IMR-90 (cell line): Measurements from ENCODE around the gene PRDM15. TPM values are rescaled to one million over a fixed set of nuclear protein-coding genes. Genes with fewer than 3 reads are reported as not detected.

Experiments used
- ATAC-seq: fragments of 200-7000 bp; cut with Tn5 transposase; 2 replicates; pipeline ENCODE4 v1.9.1; 2020; ENCODE audit warnings: low read depth, mild to moderate bottlenecking, moderate library complexity
- BruUV-seq: library from RNA; stranded (reverse); fragments of 400-500 nt; replicated peaks from 2 replicates; lab custom pipeline; 2021; lab: Mats Ljungman, UMichigan
- CTCF ChIA-PET: fragments of 300-600 bp; formaldehyde crosslinking; extraction: SDS; loops from one replicate; lab custom pipeline; 2021; ENCODE audit warnings: antibody characterized with exemption; lab: Yijun Ruan, JAX
- POLR2A ChIA-PET: fragments of 300-600 bp; sonication (Branson Sonifier 250); formaldehyde crosslinking; loops from one replicate; lab custom pipeline; 2022; ENCODE audit warnings: antibody characterized with exemption; ENCODE audit not compliant: unreplicated experiment; lab: Charles Lee
- DNase-seq: peaks from one replicate; pipeline ENCODE4 v3.0.0; 2013
- H2AFZ ChIP-seq: replicated peaks from 2 replicates; pipeline ENCODE3; 2013; ENCODE audit warnings: low read length, mild to moderate bottlenecking; ENCODE audit not compliant: poor library complexity
- H2AK5ac ChIP-seq: 2 replicates; pipeline ENCODE4 v1.6.1; 2013; ENCODE audit warnings: low read depth, low read length, inconsistent platforms
- H2AK9ac ChIP-seq: replicated peaks from 2 replicates; pipeline ENCODE3; 2013; ENCODE audit warnings: mild to moderate bottlenecking, low read depth, low read length, moderate library complexity; ENCODE audit not compliant: poor library complexity
- H2BK120ac ChIP-seq: 2 replicates; pipeline ENCODE4 v1.6.1; 2013; ENCODE audit warnings: low read depth, low read length, inconsistent platforms
- H2BK15ac ChIP-seq: 3 replicates; pipeline ENCODE4 v1.6.1; 2013; ENCODE audit warnings: low read depth, low read length, inconsistent platforms
- H2BK20ac ChIP-seq: 2 replicates; pipeline ENCODE4 v1.6.1; 2013; ENCODE audit warnings: low read depth, mild to moderate bottlenecking, inconsistent platforms, low read length, moderate library complexity
- H2BK5ac ChIP-seq: 2 replicates; pipeline ENCODE4 v1.6.1; 2013; ENCODE audit warnings: mild to moderate bottlenecking, low read depth, low read length, inconsistent platforms; ENCODE audit not compliant: poor library complexity, severe bottlenecking
- H3K14ac ChIP-seq: replicated peaks from 2 replicates; pipeline ENCODE4 v1.6.1; 2013; ENCODE audit warnings: low read depth, low read length, inconsistent platforms
- H3K18ac ChIP-seq: 2 replicates; pipeline ENCODE4 v1.6.1; 2013; ENCODE audit warnings: low read depth, low read length, control low read depth
- H3K23ac ChIP-seq: 2 replicates; pipeline ENCODE4 v1.6.1; 2013; ENCODE audit warnings: low read depth, low read length, inconsistent platforms
- H3K27ac ChIP-seq: 2 replicates; pipeline ENCODE4 v1.5.1; 2013; ENCODE audit warnings: mild to moderate bottlenecking, control low read depth, low read length; ENCODE audit not compliant: insufficient read depth
- H3K27me3 ChIP-seq: 2 replicates; pipeline ENCODE4 v1.6.1; 2013; ENCODE audit warnings: low read length; ENCODE audit not compliant: control insufficient read depth, insufficient read depth
- H3K36me3 ChIP-seq: 2 replicates; pipeline ENCODE4 v1.6.1; 2013; ENCODE audit warnings: low read length, mixed read lengths; ENCODE audit not compliant: control insufficient read depth, insufficient read depth
- H3K4ac ChIP-seq: 2 replicates; pipeline ENCODE4 v1.6.1; 2013; ENCODE audit warnings: low read depth, low read length, inconsistent platforms
- H3K4me1 ChIP-seq: 2 replicates; pipeline ENCODE4 v1.6.1; 2013; ENCODE audit warnings: low read length, mixed read lengths; ENCODE audit not compliant: control insufficient read depth, insufficient read depth
- H3K4me2 ChIP-seq: 2 replicates; pipeline ENCODE4 v1.6.1; 2013; ENCODE audit warnings: low read depth, mild to moderate bottlenecking, control low read depth, low read length, moderate library complexity
- H3K4me3 ChIP-seq: 2 replicates; pipeline ENCODE4 v1.5.1; 2013; ENCODE audit warnings: low read depth, mild to moderate bottlenecking, control low read depth, low read length, moderate library complexity; ENCODE audit not compliant: insufficient read depth
- H3K56ac ChIP-seq: 2 replicates; pipeline ENCODE4 v1.6.1; 2013; ENCODE audit warnings: low read length, inconsistent platforms; ENCODE audit not compliant: insufficient read depth; ENCODE audit errors: extremely low read depth
- H3K79me1 ChIP-seq, 2 experiments: 2 replicates each; pipeline ENCODE4 v1.6.1; 2013; ENCODE audit warnings: low read length in 2 of 2, inconsistent platforms in 1 of 2, low read depth in 1 of 2
- H3K9ac ChIP-seq: 2 replicates; pipeline ENCODE4 v1.6.1; 2013; ENCODE audit warnings: low read depth, low read length, control low read depth
- H3K9me1 ChIP-seq: 2 replicates; pipeline ENCODE4 v1.6.1; 2013; ENCODE audit warnings: low read length, inconsistent platforms; ENCODE audit not compliant: insufficient read depth
- H3K9me3 ChIP-seq: 2 replicates; pipeline ENCODE4 v1.6.1; 2013; ENCODE audit warnings: low read length; ENCODE audit not compliant: control insufficient read depth, insufficient read depth
- H4K20me1 ChIP-seq: 2 replicates; pipeline ENCODE4 v1.6.1; 2013; ENCODE audit warnings: low read length, inconsistent platforms; ENCODE audit not compliant: insufficient read depth
- H4K5ac ChIP-seq: 2 replicates; pipeline ENCODE4 v1.6.1; 2013; ENCODE audit warnings: mild to moderate bottlenecking, low read depth, low read length, control low read depth
- H4K8ac ChIP-seq, 2 experiments: 2 replicates each; pipeline ENCODE4 v1.6.1; 2013; ENCODE audit warnings: low read depth in 2 of 2, low read length in 2 of 2, control low read depth in 1 of 2, inconsistent platforms in 1 of 2
- H4K91ac ChIP-seq: 2 replicates; pipeline ENCODE4 v1.6.1; 2013; ENCODE audit warnings: low read depth, low read length, inconsistent platforms; ENCODE audit not compliant: insufficient read depth
- CEBPB ChIP-seq: IDR thresholded peaks from 2 replicates; pipeline ENCODE4 v1.6.1; 2012; ENCODE audit warnings: low read depth, low read length, improper control_type of control experiment
- MAFK ChIP-seq: IDR thresholded peaks from 2 replicates; pipeline ENCODE4 v1.6.1; 2012; ENCODE audit warnings: low read depth, low read length, improper control_type of control experiment
- NFE2L2 ChIP-seq: fragments of 150-350 bp; IDR thresholded peaks from 2 replicates; pipeline ENCODE4 v1.6.1; 2016; ENCODE audit warnings: low read depth, mild to moderate bottlenecking, low read length
- WGBS, 2 experiments: methylation state at CpG; one replicate each; pipeline versions ENCODE4 v1.1.5 to v1.1.7; 2013; ENCODE audit warnings: missing lambda C conversion rate in 2 of 2; ENCODE audit not compliant: insufficient read length in 1 of 2; ENCODE audit errors: extremely low coverage in 2 of 2; 5-methylcytosine and 5-hydroxymethylcytosine counted together
- dilution Hi-C: fragments of 300-500 bp; cut with HindIII; formaldehyde crosslinking; loops from one replicate; pipeline ENCODE4 v1.14.3; 2018; ENCODE audit warnings: low sequenced_read_pairs; ENCODE audit not compliant: unreplicated experiment
- in situ Hi-C: fragments of 300-500 bp; cut with MboI; formaldehyde crosslinking; loops from 3 replicates; pipeline ENCODE4 v1.14.3; 2019; ENCODE audit warnings: low sequenced_read_pairs, inconsistent platforms, mixed read lengths
- intact Hi-C: fragments of 100-400 bp; cut with micrococcal nuclease; formaldehyde crosslinking; loops from 2 replicates; pipeline ENCODE4 v1.10.0; 2022
- polyA plus RNA-seq, 3 experiments: library from polyadenylated mRNA; depleted of rRNA; stranded (reverse); fragments of >200 nt; gene quantifications; 2 replicates each; pipeline ENCODE4 v1.2.3, GENCODE V29; 2012; ENCODE audit warnings: low replicate concordance in 1 of 3
- total RNA-seq: library from RNA; depleted of rRNA; stranded (reverse); fragments of >200 nt; gene quantifications from 2 replicates; pipeline ENCODE4 v1.2.3, GENCODE V29; 2012

PRDM15 gene
- total and polyA plus RNA-seq, 2 of the 4 experiments (the other 2 are of a cell fraction) = 7.3 to 8.8 TPM

DNA sequence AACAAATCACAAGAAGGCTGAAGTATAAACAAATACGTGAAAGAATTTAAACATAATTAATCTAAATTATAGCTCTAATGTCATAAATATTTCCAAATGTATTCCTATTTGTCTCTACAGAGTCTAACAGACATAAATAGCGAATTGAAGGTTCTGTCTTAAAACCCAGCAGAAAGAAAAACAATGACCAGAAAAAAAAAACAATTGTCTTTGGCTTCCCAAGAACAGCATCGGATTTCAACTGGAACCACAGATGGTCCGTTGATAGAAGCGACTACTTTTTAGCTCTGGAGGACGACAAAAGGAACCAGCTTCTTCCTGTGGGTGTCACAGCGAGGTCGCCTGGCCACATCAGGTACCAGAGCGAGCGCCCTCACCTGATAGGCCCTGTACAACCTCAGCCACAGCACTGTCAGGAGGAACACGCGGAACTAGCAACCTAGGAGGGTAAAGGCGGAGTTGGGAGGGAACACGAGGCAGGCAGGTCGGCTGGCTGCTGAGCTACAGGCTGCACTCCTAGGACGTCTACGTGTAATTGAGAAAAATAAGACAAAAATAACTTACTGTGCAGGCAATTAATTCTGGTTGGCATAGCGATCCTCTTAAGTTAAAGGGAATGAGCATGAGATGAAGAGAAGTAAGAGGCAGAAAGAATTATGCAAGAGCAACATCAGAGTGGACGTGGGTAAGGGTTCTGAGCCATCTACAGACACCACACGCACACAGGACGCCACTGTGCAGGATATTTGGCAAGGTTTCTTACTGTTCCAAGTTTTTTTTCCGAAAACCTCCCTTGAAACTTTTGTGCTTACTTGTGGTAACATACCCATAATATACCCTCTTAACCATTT, 16.7 kb upstream of the PRDM15 start:
- ATAC-seq (no peak; the same call in 1 of the 2 replicates), DNase-seq (peak; percentile 18)
- H2AK9ac ChIP-seq = no peak overlapping the region
- TF ChIP-seq NFE2L2 (no peak), MAFK (no peak), CEBPB (0 out of 2 replicates have a peak, but pooled peaks have one; percentile 4)
- no TSS peak for BruUV-seq
- no peak overlapping the region for H4K8ac ChIP-seq
- dilution Hi-C loops = no loop called here
- peak overlapping the region; percentile 5 for H2BK5ac ChIP-seq
- H3K18ac ChIP-seq = peak overlapping the region; percentile 2; the same call in 1 of the 2 replicates
- H4K20me1 ChIP-seq = peaks cover 11% of the 10 kb centered on the region
- peaks cover 19% of the 10 kb centered on the region for H3K36me3 ChIP-seq
- H3K4me3 ChIP-seq = no peak overlapping the region
- in situ Hi-C loops = no loop called here
- WGBS, 2 experiments = 71% methylated on average over 6 of the region's 22 CpGs; no CpG with 5 or more reads in 1 of the 2 experiments
- H3K14ac ChIP-seq = no peak overlapping the region
- no peak overlapping the region for H4K91ac ChIP-seq
- H3K79me1 ChIP-seq = peaks cover 4 to 7% of the 10 kb centered on the region in 2 experiments; a peak in 2 of 4 replicates
- H2BK15ac ChIP-seq = no peak overlapping the region
- H2AFZ ChIP-seq = no peak overlapping the region
- H3K4me2 ChIP-seq = peak overlapping the region; percentile 10; the same call in 1 of the 2 replicates
- no peaks in the 10 kb centered on the region for H3K27me3 ChIP-seq
- ChIA-PET CTCF (no interaction called here), POLR2A (no interaction called here)
- peak overlapping the region; percentile 31 for H3K4ac ChIP-seq
- H3K56ac ChIP-seq = no peak overlapping the region
- no peak overlapping the region for H2BK20ac ChIP-seq
- no peak overlapping the region for H4K5ac ChIP-seq
- peaks cover 17% of the 10 kb centered on the region for H3K9me1 ChIP-seq
- no peak overlapping the region for H3K9ac ChIP-seq
- H3K9me3 ChIP-seq = no peaks in the 10 kb centered on the region
- H3K27ac ChIP-seq = peak overlapping the region; percentile 28; the same call in 1 of the 2 replicates
- peak overlapping the region; percentile 54; the same call in 1 of the 2 replicates for H2AK5ac ChIP-seq
- H2BK120ac ChIP-seq = peak overlapping the region; percentile 16
- H3K23ac ChIP-seq = no peak overlapping the region
- intact Hi-C loops = no loop called here
- H3K4me1 ChIP-seq = peaks cover 14% of the 10 kb centered on the region
